GM10847 (cell line): ENCODE data around the gene CWC27.

ENCODE experiments used
- POLR2A ChIP-seq: IDR thresholded peaks from 2 replicates; pipeline ENCODE4 v1.6.1; 2011; ENCODE audit not compliant: insufficient read length; ENCODE audit errors: extremely low read depth

CWC27 gene

GRCh38 chr5:64768358-64769312 lies at the start of gene CWC27, which contains the start of gene SREK1IP1:
Gene CWC27, plus strand, starts transcription at chr5:64768930. Its CDS starts 217 bp downstream, at chr5:64769147.
Gene SREK1IP1, minus strand, starts transcription at chr5:64768691. Its CDS starts 174 bp downstream, at chr5:64768517.
- peak; percentile 47 for TF ChIP-seq POLR2A

- no peak for TF ChIP-seq POLR2A
Observed at GRCh38 chr5:64722588-64722987, 46.1 kb upstream of the CWC27 start.

- TF ChIP-seq POLR2A, result no peak
Observed at GRCh38 chr5:64727150-64727549, 41.6 kb upstream of the CWC27 start.

GRCh38 chr5:64742411-64742810 lies 26.3 kb upstream of the CWC27 start:
- no peak for TF ChIP-seq POLR2A

- TF ChIP-seq POLR2A, result no peak
Observed at GRCh38 chr5:64742821-64743220, 25.9 kb upstream of the CWC27 start.

GRCh38 chr5:64744914-64745313 lies 23.8 kb upstream of the CWC27 start:
- TF ChIP-seq POLR2A, result no peak

GRCh38 chr5:64746446-64746845 lies 22.3 kb upstream of the CWC27 start:
- TF ChIP-seq POLR2A, result no peak

GRCh38 chr5:64749385-64749784 lies 19.3 kb upstream of the CWC27 start:
- no peak for TF ChIP-seq POLR2A

GRCh38 chr5:64754066-64754465 lies 14.7 kb upstream of the CWC27 start:
- TF ChIP-seq POLR2A, result no peak

- no peak for TF ChIP-seq POLR2A
Observed at GRCh38 chr5:64758901-64759300, 9.8 kb upstream of the CWC27 start.

- no peak for TF ChIP-seq POLR2A
Observed at GRCh38 chr5:64759960-64760660, 8.6 kb upstream of the CWC27 start.

GRCh38 chr5:64763948-64764503 lies 4.7 kb upstream of the CWC27 start:
- no peak for TF ChIP-seq POLR2A

- no peak for TF ChIP-seq POLR2A
Observed at GRCh38 chr5:64765804-64766504, 2.8 kb upstream of the CWC27 start.

GRCh38 chr5:64766941-64767340 lies 1.8 kb upstream of the CWC27 start:
- no peak for TF ChIP-seq POLR2A

GRCh38 chr5:64767959-64768357 lies 772 bp upstream of the CWC27 start:
- TF ChIP-seq POLR2A, result no peak
